Osteoblast (primary cell): ENCODE results near the gene BASP1. TPM values are rescaled to one million over a fixed set of nuclear protein-coding genes. Genes with fewer than 3 reads are reported as not detected.

Experiments used
- DNase-seq: peaks from one replicate; pipeline ENCODE4 v3.0.0; 2011; ENCODE audit warnings: low spot score, mixed read lengths; ENCODE audit not compliant: insufficient read length; ENCODE audit errors: missing footprints
- H2AFZ ChIP-seq: 2 replicates; pipeline ENCODE4 v1.6.0; 2011; ENCODE audit warnings: mild to moderate bottlenecking, low read length
- H3K27ac ChIP-seq: 2 replicates; pipeline ENCODE4 v1.5.1; 2011; ENCODE audit warnings: mild to moderate bottlenecking, low read depth, low read length, moderate library complexity
- H3K27me3 ChIP-seq: 2 replicates; pipeline ENCODE4 v1.6.0; 2012; ENCODE audit warnings: mild to moderate bottlenecking, control low read depth, inconsistent platforms, low read length, moderate library complexity; ENCODE audit not compliant: insufficient read depth
- H3K36me3 ChIP-seq: 2 replicates; pipeline ENCODE4 v1.5.1; 2011; ENCODE audit warnings: mild to moderate bottlenecking, low read length, control low read depth, moderate library complexity; ENCODE audit not compliant: insufficient read depth
- H3K4me1 ChIP-seq: 2 replicates; pipeline ENCODE4 v1.5.1; 2011; ENCODE audit warnings: mild to moderate bottlenecking, low read length, control low read depth, moderate library complexity; ENCODE audit not compliant: insufficient read depth
- H3K4me2 ChIP-seq: 2 replicates; pipeline ENCODE4 v1.6.0; 2011; ENCODE audit warnings: mild to moderate bottlenecking, low read length; ENCODE audit not compliant: insufficient read depth
- H3K4me3 ChIP-seq: fragments of 200-600 bp; sonication (generic); 3 replicates; pipeline ENCODE4 v1.5.1; 2012; ENCODE audit warnings: mild to moderate bottlenecking, low read length, inconsistent platforms; ENCODE audit not compliant: insufficient read depth
- H3K79me2 ChIP-seq: 2 replicates; pipeline ENCODE4 v1.6.0; 2012; ENCODE audit warnings: mild to moderate bottlenecking, low read length, control low read depth, inconsistent platforms; ENCODE audit not compliant: insufficient read depth
- H3K9me3 ChIP-seq: 2 replicates; pipeline ENCODE4 v1.5.1; 2011; ENCODE audit warnings: low read depth, low read length, control low read depth
- H4K20me1 ChIP-seq: 2 replicates; pipeline ENCODE4 v1.6.0; 2012; ENCODE audit warnings: mild to moderate bottlenecking, low read length, control low read depth; ENCODE audit not compliant: insufficient read depth
- CTCF ChIP-seq: IDR thresholded peaks from 2 replicates; pipeline ENCODE4 v1.5.1; 2011; ENCODE audit warnings: mild to moderate bottlenecking, low read depth, low read length, moderate library complexity; ENCODE audit errors: extremely low read depth
- total RNA-seq: library from RNA; depleted of rRNA; stranded (reverse); fragments of >200 nt; gene quantifications from 2 replicates; pipeline ENCODE4 v1.2.3, GENCODE V29; 2012

Gene BASP1
- total RNA-seq, 1 donor = 242 TPM

DNA sequence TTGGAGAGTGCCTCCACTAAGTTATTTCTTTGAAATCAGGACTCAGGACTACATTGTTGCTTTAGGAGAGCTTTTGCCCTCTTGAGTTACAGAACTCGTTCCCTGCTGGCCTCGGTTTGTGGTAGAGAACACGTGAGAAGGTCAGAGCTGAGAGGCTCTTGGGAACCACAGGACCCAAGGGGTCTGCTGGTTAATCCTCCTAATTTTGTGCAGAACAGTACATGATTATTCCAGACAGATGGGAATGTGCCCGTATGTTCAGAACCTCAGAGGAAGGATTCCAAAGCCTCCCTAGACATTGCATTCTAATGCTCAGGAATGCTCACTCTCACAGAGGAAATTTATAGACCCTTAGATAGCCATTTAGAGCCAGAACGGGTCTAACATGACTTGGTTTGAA, 25.2 kb upstream of the BASP1 start:
- Histone ChIP-seq H3K4me1 (peaks cover 38% of the 10 kb centered on the region), H3K4me3 (no peak overlapping the region), H3K27ac (peak overlapping the region; percentile 19), H3K79me2 (no peaks in the 10 kb centered on the region), H3K27me3 (no peaks in the 10 kb centered on the region), H2AFZ (peak overlapping the region; percentile 16), H4K20me1 (no peaks in the 10 kb centered on the region), H3K4me2 (peak overlapping the region; percentile 49), H3K9me3 (no peaks in the 10 kb centered on the region), H3K36me3 (no peaks in the 10 kb centered on the region)
- peak; percentile 83 for DNase-seq
- TF ChIP-seq CTCF = no peak

- TF ChIP-seq CTCF = no peak
- H2AFZ ChIP-seq = no peak overlapping the region
- no peak for DNase-seq
- H3K4me2 ChIP-seq = no peak overlapping the region
- no peaks in the 10 kb centered on the region for H4K20me1 ChIP-seq
- no peaks in the 10 kb centered on the region for H3K27me3 ChIP-seq
- no peaks in the 10 kb centered on the region for H3K9me3 ChIP-seq
- no peaks in the 10 kb centered on the region for H3K79me2 ChIP-seq
- H3K4me1 ChIP-seq = peaks cover 15% of the 10 kb centered on the region
- no peak overlapping the region for H3K27ac ChIP-seq
- no peaks in the 10 kb centered on the region for H3K36me3 ChIP-seq
- no peak overlapping the region for H3K4me3 ChIP-seq
Observed at GRCh38 chr5:17196024-17196423, 21.4 kb upstream of the BASP1 start.

- Histone ChIP-seq H3K36me3 (no peaks in the 10 kb centered on the region), H2AFZ (no peak overlapping the region), H4K20me1 (no peaks in the 10 kb centered on the region)
Observed at GRCh38 chr5:17196697-17197096, 20.7 kb upstream of the BASP1 start.

More at GRCh38 chr5:17196697-17197096, 20.7 kb upstream of the BASP1 start:
- no peak overlapping the region for H3K4me2 ChIP-seq
- peaks cover 10% of the 10 kb centered on the region for H3K4me1 ChIP-seq
- no peaks in the 10 kb centered on the region for H3K79me2 ChIP-seq
- no peak for DNase-seq
- TF ChIP-seq CTCF = no peak
- H3K9me3 ChIP-seq = no peaks in the 10 kb centered on the region
- no peak overlapping the region for H3K27ac ChIP-seq
- H3K27me3 ChIP-seq = no peaks in the 10 kb centered on the region
- no peak overlapping the region for H3K4me3 ChIP-seq
